PFSK-1 (cell line): Measurements from ENCODE around the gene DNAJC5G.

Experiments used
- FOXP2 ChIP-seq: optimal IDR thresholded peaks from 2 replicates; pipeline ENCODE3; 2011; ENCODE audit warnings: borderline replicate concordance, control low read depth, inconsistent platforms; ENCODE audit not compliant: insufficient read depth; ENCODE audit errors: extremely low read length, extremely low read depth
- POLR2AphosphoS5 ChIP-seq: IDR thresholded peaks from 2 replicates; pipeline ENCODE4 v1.6.1; 2012; ENCODE audit warnings: low read depth, mild to moderate bottlenecking, control low read depth, low read length, moderate library complexity
- TAF1 ChIP-seq: IDR thresholded peaks from 2 replicates; pipeline ENCODE4 v1.6.1; 2012; ENCODE audit warnings: low read length, control low read depth, borderline replicate concordance; ENCODE audit not compliant: insufficient read depth
- TF ChIP-seq, protein P1 (sequence below), 2 experiments: IDR thresholded peaks; 2 replicates each; pipeline versions ENCODE4 v1.6.1 to v1.8.0; 2011 to 2012; ENCODE audit warnings: low read depth in 2 of 2, low read length in 2 of 2, control low read depth in 1 of 2, inconsistent platforms in 1 of 2, mild to moderate bottlenecking in 1 of 2, moderate library complexity in 1 of 2; ENCODE audit not compliant: insufficient read depth in 1 of 2

DNAJC5G gene

DNA sequence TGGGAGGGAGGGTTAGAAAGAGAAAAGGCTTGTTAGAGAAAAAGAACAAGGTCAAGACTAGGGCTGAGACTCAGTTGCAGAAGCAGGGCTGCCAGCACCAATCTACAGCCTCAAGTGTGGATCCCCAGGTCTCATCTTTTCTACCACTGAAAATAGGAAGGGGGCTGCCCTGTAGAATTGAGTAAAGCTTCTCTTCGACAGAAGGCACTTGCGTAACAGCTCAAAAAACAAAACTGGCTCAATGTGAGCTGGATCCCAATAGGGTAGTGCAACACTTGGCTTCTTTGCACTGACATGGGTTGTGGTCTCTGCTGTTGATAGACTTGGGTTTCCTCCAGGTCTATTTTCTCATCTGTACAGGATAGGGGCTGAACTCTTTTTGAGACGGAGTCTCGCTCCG lies 49.5 kb downstream of the DNAJC5G start:
- no peak for TF ChIP-seq TAF1
- TF ChIP-seq POLR2AphosphoS5: peak; percentile 35; the same call in 1 of the 2 replicates
- TF ChIP-seq, protein P1, sequence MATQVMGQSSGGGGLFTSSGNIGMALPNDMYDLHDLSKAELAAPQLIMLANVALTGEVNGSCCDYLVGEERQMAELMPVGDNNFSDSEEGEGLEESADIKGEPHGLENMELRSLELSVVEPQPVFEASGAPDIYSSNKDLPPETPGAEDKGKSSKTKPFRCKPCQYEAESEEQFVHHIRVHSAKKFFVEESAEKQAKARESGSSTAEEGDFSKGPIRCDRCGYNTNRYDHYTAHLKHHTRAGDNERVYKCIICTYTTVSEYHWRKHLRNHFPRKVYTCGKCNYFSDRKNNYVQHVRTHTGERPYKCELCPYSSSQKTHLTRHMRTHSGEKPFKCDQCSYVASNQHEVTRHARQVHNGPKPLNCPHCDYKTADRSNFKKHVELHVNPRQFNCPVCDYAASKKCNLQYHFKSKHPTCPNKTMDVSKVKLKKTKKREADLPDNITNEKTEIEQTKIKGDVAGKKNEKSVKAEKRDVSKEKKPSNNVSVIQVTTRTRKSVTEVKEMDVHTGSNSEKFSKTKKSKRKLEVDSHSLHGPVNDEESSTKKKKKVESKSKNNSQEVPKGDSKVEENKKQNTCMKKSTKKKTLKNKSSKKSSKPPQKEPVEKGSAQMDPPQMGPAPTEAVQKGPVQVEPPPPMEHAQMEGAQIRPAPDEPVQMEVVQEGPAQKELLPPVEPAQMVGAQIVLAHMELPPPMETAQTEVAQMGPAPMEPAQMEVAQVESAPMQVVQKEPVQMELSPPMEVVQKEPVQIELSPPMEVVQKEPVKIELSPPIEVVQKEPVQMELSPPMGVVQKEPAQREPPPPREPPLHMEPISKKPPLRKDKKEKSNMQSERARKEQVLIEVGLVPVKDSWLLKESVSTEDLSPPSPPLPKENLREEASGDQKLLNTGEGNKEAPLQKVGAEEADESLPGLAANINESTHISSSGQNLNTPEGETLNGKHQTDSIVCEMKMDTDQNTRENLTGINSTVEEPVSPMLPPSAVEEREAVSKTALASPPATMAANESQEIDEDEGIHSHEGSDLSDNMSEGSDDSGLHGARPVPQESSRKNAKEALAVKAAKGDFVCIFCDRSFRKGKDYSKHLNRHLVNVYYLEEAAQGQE (IDR thresholded peaks at IDR 0.05; ENCODE audit: insufficient read depth in 1 of 2, low read depth in 2 of 2, low read length in 2 of 2): no peak
- TF ChIP-seq FOXP2: no peak
